Measurements from ENCODE around the gene CD44.

The CD44 gene

DNA sequence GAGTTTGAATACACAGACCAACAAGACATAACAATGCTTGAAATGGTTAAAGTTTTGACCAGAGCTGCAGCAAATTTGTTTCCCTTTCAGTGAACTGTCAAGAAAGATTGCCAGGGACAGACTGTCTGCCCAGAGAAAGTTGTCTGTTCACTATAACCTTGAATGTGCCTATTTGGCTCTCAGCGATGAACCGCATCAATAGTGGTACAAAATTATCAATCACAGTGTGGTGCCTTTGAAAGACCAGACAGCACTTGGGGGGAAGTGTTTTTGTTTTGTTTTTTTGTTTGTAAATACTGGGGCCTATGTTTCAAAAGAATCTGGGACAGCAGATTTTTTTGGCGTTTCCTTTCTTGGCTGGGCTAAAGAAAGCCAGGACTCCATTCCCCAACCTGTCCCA, 123.1 kb downstream of the CD44 start:
- DNase-seq (ENCODE audit: low read depth): no peak

DNA sequence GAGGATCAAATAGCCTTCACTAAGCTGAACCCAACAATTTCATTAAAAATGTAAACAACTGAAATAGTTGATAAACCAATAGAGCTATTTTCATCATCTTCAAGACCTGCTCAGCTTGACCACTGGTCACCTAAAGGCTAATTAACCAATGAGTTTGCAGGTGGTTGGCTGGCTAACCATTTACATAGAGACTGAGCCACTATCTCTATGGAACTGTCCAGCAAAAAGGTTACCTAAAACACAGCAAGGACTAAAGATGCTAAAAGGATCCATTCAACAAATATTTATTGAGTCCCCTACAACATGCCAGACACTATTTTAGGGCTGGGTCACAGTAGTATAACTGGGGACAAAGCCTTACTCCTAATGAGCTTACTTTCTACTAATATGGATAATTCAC, 123.8 kb downstream of the CD44 start:
- no peak for DNase-seq (ENCODE audit: low read depth)

DNA sequence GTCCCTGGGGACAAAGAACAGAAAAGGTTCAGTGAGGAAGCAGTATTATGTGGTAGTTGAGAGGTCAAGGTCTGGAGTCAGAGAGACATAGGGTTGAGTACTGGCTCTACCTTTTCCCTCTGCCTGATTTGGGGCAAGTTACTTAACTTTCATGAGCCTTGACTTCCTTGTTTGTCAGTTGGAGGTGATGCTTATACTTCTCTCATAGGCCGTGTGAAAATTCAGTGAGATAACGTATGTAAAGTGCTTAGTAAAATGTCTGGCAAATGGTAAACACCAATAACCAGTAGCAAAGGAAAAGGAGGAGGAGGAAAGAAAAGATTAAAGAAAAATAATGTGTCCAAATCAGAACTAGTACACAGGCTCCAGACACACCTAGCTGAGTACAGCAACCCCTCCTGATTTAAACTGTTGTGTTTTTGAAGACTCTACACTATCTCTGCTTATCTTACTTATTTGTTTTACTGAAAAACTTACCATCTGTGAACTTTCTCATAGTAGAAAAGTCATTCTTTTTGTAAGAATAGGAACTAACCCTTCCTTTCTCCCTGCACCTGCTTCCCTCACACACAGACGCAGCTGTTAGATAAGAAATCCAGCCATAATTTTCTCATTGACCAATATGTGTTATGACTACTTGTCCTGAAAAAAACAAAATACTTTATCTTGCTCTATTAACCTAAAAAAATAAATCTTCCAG, 126.9 kb downstream of the CD44 start:
- DNase-seq (ENCODE audit: low read depth): no peak

DNA sequence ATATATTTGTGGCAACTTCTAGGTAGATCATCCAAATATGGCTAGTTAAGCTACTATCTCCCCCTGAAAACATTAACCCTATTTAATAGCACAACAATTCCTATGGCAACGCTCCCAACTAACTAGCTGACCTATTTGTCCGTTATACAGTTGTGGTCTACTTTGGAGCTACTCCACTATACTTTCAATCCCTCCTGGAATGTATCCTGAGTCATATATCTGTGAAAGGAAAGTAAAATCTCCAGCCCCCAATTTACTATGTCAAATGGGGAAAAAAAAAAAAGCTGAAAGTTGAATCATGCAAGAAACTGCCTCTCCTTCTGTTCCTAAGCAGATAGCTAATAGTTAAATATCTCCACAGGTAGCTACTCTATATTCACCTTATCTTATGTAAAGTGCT, 128.5 kb downstream of the CD44 start:
- no peak for DNase-seq (ENCODE audit: low read depth)

DNA sequence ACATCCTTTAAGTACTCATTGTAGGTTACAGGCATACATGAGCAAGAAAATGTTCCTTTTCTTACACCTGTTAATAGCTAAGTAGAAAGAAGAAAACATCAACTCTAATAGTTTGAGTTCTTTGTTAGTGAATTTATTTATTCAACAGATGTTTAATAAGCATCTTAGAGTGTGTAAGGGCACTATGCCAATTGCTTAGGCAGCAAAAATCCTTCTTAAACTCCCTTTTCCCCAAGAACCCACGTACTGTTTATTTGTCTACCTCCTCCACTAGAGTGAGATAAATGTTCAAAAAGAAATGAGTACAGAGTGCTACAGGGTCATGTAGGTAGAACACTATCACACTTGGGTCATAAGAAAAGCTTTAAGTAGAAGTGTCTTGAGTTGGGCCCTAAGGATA, 131.4 kb downstream of the CD44 start:
- no peak for DNase-seq (ENCODE audit: low read depth)

DNA sequence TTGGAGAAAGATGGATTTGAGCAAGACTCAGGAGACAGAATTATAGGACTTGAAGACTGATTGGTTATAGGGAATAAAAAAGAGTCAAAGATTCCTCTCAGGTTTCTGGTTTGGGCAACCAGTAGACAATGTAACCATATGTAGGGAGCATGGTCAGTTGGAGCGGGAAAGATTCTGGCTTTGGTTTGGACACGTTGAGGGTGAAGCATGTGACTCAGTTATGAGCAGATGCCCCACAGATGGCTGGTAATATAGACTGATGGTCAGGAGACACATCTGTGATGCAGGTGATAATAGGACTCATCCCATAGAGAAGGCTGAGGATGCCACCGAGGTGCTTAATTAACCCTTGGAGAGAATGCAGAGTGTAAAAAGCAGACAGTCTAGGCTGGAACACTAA, 132.1 kb downstream of the CD44 start:
- no peak for DNase-seq (ENCODE audit: low read depth)

DNA sequence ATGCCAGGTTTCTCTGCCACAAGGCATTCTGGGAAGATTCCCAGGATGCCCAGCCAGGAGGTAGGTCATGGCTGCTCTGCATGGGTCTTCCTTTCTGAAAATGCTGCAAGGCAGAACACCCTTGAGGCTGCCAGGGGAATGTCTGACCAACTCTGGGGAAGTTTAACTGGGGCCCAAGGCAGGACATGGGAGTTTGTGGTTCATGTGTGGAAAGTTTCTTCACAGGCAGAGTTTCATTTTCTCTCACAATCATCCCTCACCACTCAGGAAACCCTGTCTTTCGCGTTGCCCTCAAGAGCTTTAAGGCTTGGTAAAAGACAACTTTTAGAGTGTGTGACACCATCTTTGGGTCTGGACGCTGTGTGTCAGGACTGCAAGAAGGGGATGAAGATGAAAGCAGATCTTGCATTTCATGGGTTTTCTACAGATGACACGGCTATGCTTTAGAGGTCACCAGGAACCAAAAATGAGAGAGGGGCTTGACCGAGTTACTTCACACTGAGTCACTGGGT, 133.5 kb downstream of the CD44 start:
- DNase-seq (ENCODE audit: low read depth): no peak

DNA sequence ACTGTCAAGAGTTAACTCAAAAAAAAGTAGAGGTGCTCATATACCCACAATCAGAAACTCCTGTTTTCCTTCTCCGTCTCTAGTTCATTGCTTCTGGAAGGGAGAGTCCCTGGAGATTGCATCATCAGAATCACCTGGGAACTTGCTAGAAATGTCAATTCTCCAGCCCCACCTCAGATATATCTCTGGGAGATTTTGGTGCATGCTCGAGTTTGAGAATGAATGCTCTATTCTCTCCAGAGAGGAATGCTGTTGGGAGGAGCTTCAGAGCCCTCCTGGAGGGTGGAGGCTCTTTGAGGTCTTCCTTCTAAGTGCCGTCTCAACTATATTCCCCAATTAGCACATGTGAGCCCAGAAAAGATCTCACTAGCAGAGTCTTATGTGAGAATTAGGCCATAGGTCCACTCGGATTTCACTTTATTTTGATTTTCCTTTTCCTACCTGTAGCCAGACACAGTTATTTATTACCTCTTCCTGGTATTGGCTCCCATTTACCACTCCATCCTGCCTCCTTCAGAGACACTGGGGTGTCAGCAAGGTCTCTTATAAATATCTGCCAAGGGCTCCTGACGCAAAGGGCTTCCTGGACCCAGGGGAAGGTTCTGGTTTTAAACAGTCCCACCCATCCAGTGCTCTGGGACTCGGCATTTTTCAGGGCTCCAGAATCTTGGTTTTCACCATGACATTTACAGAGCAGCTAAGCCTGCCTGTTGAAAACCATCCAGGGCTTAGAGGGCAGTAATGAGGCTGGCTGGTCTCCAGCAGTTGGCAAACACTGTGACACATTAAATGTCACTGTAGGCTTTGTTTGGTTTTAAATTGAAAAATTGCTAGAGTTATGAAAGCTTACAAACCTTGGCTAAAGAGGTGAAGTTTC, 136.2 kb downstream of the CD44 start:
- no peak for DNase-seq (ENCODE audit: low read depth)

DNA sequence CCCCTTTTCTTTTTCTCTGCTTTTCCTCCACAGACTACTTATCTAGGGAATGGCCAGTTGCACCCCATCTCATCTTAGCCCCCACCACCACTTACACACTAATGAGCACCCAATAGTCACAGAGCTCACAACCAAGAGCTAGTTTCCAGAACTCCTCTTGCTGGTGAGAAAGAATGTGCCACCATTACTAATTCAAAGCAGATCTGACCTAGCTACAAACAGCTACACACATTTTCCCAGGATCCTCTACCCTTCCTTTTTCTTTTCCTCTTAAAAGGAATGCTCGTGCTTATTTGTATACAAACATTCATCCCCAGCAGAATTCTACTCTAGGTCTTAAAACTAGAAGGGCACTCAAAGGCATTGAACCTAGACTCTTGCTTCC, 136.8 kb downstream of the CD44 start:
- DNase-seq (ENCODE audit: low read depth): no peak

DNA sequence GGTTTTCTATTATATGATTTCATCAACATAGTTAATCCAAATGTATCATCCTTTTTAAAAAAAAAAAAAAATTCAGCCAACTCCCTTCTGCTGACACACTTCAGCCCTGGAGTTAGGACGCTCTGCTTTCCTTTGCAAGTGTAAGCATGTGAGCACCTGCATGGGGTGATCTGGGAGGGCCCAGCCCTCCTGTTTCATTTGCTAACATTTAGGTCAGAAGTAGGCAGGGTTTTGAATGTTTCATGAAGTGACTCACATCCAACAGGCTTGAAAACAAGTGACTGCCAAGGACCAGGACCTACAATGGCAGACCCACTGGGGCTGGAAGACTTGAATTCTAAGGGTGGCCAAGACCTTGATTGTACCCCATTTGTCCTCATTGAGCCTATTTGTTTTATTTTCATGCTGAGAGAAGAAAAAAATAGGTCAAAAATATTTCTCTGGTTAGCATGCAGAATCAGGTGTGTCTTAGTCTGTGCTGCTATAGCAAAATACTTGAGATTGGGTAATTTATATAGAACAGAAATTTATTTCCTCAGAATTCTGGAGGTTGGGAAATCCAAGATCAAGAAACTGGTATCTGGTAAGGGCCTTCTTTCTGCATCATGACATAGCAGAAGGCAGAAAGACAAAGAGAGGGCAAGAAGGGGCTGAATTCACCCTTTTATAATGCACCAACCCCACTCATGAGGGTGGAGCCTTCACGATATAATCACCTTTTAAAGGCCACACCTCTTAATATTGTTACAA, 137.6 kb downstream of the CD44 start:
- DNase-seq (ENCODE audit: low read depth): no peak

DNA sequence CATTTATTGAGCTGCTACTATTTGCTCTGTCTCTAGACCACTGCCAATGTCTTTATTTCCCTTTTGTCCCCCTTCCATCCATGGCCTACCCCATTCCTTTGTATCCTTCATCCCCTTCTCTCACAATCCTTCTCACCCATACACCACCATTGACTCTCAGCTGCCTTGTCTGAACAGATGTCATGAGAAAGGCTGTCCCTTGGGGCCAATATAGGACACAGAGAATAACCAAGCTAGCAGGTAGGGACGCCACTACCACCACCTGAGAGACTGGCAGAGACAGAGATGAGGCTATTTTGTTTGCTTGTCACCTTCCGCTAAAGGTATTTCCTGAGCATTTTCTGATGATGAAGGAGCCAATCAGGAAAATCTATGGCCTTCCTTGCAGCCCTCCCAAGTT, 138.9 kb downstream of the CD44 start:
- DNase-seq (ENCODE audit: low read depth): no peak

DNA sequence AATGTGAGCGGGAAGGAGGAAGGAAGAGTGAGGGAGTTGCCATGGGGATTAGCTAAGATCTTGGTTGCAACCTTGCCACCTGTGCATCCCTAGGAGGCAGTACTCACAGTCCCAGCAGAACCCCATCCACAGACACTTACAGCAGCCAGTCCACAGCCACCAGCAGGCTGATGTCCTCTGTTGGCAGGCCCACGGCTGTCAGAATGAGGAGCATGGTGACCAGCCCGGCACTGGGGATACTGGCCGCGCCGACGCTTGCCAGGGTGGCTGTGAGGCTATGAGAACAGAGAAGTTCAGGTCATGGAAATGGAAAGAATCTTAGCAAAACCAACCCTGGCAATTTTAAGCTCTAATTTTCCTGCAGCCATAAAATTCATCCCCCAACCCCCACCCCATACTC, 141.8 kb downstream of the CD44 start:
- DNase-seq (ENCODE audit: low read depth): no peak

DNA sequence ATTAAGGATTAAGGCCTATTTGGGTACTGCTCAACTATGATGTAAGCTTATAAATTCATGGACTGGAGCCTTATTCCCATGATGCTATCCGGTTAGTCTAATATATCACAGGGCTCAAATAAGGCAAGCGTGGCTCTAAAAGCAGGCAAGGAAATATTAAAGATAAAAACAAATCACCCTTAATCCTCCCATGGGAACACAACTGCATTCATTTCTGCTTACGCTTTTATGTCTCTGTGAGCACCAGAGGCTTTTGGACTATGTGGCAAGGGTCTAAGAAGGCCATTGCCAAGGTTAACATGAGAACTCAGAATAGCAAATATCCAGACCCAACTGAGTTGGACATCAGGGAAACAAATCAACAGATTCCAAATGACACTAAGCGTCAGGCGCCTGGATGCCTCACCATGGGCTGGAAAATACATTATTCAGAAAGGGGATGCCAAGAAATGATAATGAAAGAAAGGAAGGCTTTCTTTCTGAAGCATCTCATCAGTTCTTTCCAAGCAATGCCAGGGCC, 142.3 kb downstream of the CD44 start:
- no peak for DNase-seq (ENCODE audit: low read depth)

All from activated T-cell treated with anti-CD3 and anti-CD28 coated beads for 1 hour (primary cell).